Activated T-helper 1 cell treated with Interleukin-2 at 50 U/mL for 16 hours (primary cell): ENCODE results near the gene DZIP1.

Experiments
- DNase-seq: peaks from one replicate; pipeline ENCODE4 v3.0.0-alpha.2; 2020; ENCODE audit warnings: low read depth

The DZIP1 gene

GRCh38 chr13:95547531-95548167 lies 96.9 kb downstream of the DZIP1 start:
- no peak for DNase-seq

GRCh38 chr13:95546919-95547318 lies 97.6 kb downstream of the DZIP1 start:
- no peak for DNase-seq

GRCh38 chr13:95544293-95544692 lies 100.2 kb downstream of the DZIP1 start:
- no peak for DNase-seq

GRCh38 chr13:95541911-95542474 lies 102.5 kb downstream of the DZIP1 start:
- no peak for DNase-seq

- no peak for DNase-seq
Observed at GRCh38 chr13:95541308-95541707, 103.2 kb downstream of the DZIP1 start.

- DNase-seq, result no peak
Observed at GRCh38 chr13:95540888-95541287, 103.6 kb downstream of the DZIP1 start.

- no peak for DNase-seq
Observed at GRCh38 chr13:95536632-95537241, 107.8 kb downstream of the DZIP1 start.

- DNase-seq, result no peak
Observed at GRCh38 chr13:95535243-95535642, 109.3 kb downstream of the DZIP1 start.

- DNase-seq, result no peak
Observed at GRCh38 chr13:95533545-95534160, 110.9 kb downstream of the DZIP1 start.

GRCh38 chr13:95530178-95530577 lies 114.3 kb downstream of the DZIP1 start:
- DNase-seq, result no peak
